ENCODE results near the gene MEAF6.

Gene MEAF6

GRCh38 chr1:37476460-37477197 is 37.9 kb downstream of the MEAF6 start:
- H3K27ac ChIP-seq = peak overlapping the region; percentile 99
- TF ChIP-seq CTCF (conservative IDR thresholded peaks at IDR 0.05) = no peak

DNA sequence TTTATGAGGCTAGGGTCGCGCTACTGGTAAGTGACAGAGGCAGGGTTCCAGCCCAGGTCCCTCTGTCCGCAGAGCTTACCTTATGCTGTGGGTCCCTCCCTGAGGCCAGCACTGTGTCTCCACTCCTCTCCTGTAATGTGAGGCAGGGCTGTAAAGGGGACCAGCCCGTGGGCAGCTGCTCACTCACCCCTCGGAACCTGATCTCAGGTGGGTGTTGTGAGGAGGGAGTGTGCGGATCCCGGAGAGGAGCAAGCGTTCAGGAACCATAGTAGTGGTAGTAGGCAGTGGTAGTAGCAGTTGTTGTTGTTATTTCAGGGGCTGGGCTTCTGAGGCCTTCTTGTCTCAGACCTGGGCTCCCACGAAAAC is 38.5 kb downstream of the MEAF6 start:
- TF ChIP-seq CTCF (conservative IDR thresholded peaks at IDR 0.05) = no peak
- H3K27ac ChIP-seq = peak overlapping the region; percentile 99

GRCh38 chr1:37475380-37476086 is 39.0 kb downstream of the MEAF6 start:
- TF ChIP-seq CTCF (conservative IDR thresholded peaks at IDR 0.05) = no peak
- H3K27ac ChIP-seq = peak overlapping the region; percentile 99

GRCh38 chr1:37474697-37475379 is 39.7 kb downstream of the MEAF6 start:
- H3K27ac ChIP-seq = peak overlapping the region; percentile 99
- no peak for TF ChIP-seq CTCF (conservative IDR thresholded peaks at IDR 0.05)

DNA sequence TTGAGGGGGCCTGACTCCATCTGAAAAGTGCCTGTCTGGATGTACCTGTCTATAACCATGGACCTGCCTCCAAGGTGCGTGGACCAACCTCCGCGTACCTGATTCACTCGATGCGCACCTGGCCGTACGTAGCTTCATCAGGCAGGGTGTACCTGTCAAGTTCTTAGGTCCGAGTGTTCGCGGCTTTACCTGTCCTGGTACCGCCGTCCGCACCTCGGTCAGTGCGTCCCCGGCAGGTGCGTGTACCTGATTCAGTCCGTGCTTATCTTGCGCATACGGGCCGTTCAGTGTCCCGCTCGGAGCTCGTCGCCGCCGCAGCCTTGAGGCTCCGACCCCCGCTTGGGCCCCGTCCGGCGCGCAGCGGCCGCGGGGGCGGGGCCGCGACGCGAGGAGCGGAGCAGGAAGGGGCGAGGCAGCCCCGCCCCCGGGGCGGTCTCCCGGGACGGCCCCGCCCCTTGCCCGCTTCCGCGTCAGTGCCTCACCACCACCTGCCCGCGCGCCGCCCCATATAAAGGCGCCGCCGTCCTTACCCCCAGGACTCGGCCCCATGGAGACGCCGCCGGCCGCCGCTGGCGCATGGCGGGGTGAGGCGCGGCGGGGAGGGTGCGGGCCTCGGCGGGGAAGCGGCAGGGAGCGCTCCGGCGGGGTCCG is 40.4 kb downstream of the MEAF6 start, which contains the start of gene ZC3H12A:
Gene ZC3H12A (plus strand): TSS at position 535 of the 651 bp plus-strand sequence. CDS start 917 bp downstream, outside the sequence.
- H3K27ac ChIP-seq = peak within 1 kb of the TSS; percentile 99
- TF ChIP-seq CTCF (conservative IDR thresholded peaks at IDR 0.05) = no peak

- H3K27ac ChIP-seq = peak overlapping the region; percentile 99
- TF ChIP-seq CTCF (conservative IDR thresholded peaks at IDR 0.05) = no peak
Measured at GRCh38 chr1:37473431-37474045, 41.0 kb downstream of the MEAF6 start.
